NCI-H2171 treated with DMSO at 0.1 percent for 48 hours (cell line): Measurements from ENCODE around the gene LARGE1.
"Not testable (repeated sequence)": the region's sequence is repeated elsewhere in the genome, so short reads cannot be mapped to it uniquely, and the experiment has no call there.

Experiments
- DNase-seq: peaks from one replicate; lab custom pipeline; 2025; lab: John Stamatoyannopoulos, UW

Gene LARGE1

DNA sequence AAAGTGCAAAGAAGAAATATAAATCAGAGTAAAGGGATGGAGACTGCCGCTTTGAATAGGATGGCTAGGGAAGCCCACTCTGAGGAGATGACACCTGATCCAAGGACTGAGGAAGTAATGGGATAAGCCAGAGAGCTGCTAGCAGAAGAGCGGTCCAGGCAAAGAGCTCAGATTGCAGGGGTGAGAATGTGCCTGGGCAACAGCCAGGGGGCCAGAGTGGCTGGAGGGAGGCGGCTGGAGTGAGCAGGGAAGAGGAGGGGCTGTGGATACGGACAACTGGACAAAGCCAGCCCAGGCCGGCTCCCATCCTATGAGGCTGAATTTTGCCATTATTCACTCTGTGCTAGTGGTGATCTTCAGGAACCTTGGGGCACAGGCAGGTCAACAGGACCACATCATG, 501.8 kb downstream of the LARGE1 start:
- DNase-seq, result no peak

GRCh38 chr22:33415401-33415800, 504.9 kb downstream of the LARGE1 start:
- no peak for DNase-seq

- DNase-seq, result no peak
These were observed 511.2 kb downstream of the LARGE1 start for GRCh38 chr22:33409079-33409478.

DNA sequence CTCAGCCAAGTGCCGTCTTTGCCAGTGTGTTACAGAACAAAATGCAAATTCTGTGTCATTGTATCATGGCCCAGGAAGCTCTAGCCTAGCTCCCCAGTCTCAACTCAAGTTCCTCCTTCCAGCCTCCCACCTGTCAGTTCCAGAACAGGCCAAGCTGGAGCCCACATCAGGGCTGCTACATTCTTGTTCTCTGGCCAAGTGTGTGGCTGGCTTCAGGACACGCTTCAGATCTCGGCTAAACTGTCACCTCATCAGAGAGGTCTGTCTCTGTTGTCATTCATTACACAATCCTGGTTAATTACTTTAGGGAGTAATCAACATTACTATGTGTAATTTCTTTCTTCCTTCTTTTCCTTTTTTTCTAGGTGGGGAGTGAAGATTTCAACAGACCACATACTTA, 515.1 kb downstream of the LARGE1 start:
- DNase-seq, result no peak

GRCh38 chr22:33404723-33405122, 515.6 kb downstream of the LARGE1 start:
- no peak for DNase-seq

GRCh38 chr22:33402325-33402724, 518.0 kb downstream of the LARGE1 start:
- DNase-seq, result no peak

- peak; percentile 80 for DNase-seq
These were observed 519.0 kb downstream of the LARGE1 start for GRCh38 chr22:33401291-33401690.

DNA sequence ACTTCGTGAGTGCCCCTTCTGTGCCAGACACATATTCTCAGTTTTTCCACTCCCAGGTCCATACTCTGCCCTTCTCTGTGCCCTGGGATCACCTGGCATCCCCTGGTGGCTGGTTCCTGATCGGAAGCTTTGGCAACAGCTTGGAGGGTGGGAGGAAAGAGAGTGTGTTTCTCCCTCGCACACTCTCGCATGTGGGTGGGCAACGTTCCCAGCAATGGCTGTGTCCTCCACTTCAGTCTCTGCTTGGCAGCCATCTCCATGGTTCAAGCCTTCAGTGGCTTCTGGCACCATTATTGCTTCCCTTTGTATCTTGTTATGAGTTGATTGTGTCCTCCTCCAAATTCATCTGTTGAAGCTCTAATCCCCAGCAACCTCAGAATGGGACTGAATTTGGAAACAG, 519.4 kb downstream of the LARGE1 start:
- no peak for DNase-seq

- no peak for DNase-seq
These were observed 520.0 kb downstream of the LARGE1 start for GRCh38 chr22:33400061-33400840.

DNA sequence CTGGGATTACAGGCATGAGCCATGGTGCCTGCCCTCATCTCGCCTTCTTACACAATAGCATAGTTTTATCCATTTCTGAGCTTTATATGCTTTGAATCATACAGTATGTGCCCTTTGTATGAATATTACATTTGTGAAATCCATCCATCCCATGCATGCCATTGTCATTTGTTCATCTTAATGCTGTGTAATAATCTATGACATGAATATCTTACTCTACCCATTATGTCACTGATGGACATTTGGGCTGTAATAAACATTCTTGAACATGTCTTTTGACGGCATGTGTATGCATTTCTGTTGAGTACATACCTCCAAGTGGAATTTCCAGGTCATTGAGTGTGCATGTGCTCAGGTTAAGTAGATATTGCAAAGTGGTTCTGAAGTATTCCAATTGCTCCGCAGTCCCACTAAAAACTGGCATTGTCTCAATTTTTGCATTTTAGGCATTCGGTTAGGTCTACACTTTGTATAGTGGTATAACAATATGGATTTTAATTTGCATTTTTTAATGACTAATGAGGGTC, 522.8 kb downstream of the LARGE1 start:
- DNase-seq, result no peak

- DNase-seq, result no peak
These were observed 526.8 kb downstream of the LARGE1 start for GRCh38 chr22:33393432-33393831.

DNA sequence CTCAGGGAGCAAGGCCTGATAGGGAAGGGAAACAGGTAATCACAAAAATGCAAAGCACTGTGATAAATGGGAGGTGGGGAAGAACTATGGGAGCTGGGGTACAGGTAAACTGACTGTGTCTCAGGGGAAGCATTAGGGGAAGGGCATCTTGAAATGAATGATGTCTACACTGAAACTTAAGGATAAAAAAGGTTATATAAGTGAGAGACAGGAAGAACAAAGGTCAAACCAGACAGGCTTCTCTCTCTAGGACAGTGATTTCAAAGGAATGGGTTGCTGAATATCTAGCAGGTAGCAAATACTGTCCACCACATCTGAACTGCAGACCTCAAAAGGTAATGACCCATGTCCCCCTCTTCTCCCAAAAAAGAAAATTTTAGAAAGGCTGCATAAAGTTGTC, 529.0 kb downstream of the LARGE1 start:
- no peak for DNase-seq

- peak; percentile 56 for DNase-seq
These were observed 530.3 kb downstream of the LARGE1 start for GRCh38 chr22:33389936-33390335.

GRCh38 chr22:33386270-33386669, 534.0 kb downstream of the LARGE1 start:
- DNase-seq, result no peak

- no peak for DNase-seq
These were observed 534.7 kb downstream of the LARGE1 start for GRCh38 chr22:33385611-33386010.

GRCh38 chr22:33382436-33382835, 537.8 kb downstream of the LARGE1 start:
- DNase-seq, result no peak

GRCh38 chr22:33381531-33382406, 538.5 kb downstream of the LARGE1 start:
- no peak for DNase-seq

DNA sequence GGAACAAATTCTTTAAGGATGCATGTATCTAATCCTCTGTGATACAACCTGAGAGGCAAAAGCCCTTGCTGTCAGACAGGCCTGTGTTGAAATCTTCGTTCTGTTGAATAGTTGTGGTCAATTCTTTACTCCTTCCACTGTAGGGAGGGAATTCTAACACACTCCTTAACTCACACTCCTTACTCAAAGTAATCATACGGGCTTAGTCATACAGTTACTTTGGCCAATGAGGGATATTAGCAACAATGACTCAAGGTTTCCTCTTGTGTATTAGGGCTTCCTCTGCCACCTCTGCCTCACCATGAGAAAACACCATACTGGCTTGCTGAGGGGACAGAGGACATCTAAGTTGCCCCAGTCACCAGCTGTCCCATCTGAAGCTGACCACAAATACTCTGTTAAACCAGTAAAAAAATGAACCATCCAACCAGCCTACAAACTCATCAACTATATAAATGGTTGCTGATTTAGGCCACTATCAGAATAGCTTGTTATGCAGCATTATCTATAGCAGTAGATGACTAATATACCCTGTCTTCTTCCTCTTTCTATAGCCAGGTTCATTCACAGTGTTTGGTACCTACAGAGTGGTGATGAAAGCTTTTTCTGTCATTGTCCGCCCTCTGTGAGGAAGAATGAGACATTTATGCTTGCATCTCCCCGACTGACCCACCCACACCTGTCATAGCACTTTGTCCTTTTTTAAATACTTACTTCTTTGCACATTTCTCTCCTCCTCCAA, 539.3 kb downstream of the LARGE1 start:
- DNase-seq, result no peak

- DNase-seq, result no peak
These were observed 540.4 kb downstream of the LARGE1 start for GRCh38 chr22:33379836-33380235.

- DNase-seq, result no peak
These were observed 547.4 kb downstream of the LARGE1 start for GRCh38 chr22:33372875-33373274.

GRCh38 chr22:33363256-33363655, 557.0 kb downstream of the LARGE1 start:
- not testable (repeated sequence) for DNase-seq

DNA sequence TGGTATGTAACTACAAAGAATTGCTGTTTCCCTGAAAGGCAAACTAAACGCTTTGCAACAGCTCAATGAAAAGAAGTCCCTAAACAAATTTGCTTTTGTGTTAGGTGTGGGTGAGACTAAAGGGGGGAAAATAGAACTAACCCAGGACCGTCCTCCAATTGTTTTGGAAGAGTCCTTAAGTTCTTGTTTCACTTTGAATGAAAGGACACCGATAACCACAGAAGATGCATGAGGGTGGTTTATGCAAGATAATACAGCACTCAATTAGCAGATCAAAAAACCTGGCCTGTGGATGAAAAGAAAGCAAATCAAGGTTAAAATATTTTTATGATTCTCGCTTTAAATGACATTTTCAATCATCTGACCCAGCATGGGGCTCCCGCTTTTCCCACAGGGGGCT, 557.6 kb downstream of the LARGE1 start:
- DNase-seq, result no peak
